CD14-positive monocyte (primary cell): ENCODE data around the gene PPIB. TPM values are rescaled to one million over a fixed set of nuclear protein-coding genes. Genes with fewer than 3 reads are reported as not detected.

ENCODE experiments used
- DNase-seq, 3 donors: peaks; one replicate each; pipeline ENCODE4 v3.0.0-alpha.2; 2011 to 2022
- H2AFZ ChIP-seq: 2 replicates; pipeline ENCODE4 v1.6.0; 2012; ENCODE audit warnings: mild to moderate bottlenecking, low read depth, low read length, inconsistent platforms; ENCODE audit not compliant: insufficient read depth, poor library complexity, severe bottlenecking
- H3K27ac ChIP-seq, 2 donors: 1 replicate in 1 of 2; 2 replicates in 1 of 2; pipeline ENCODE4 v1.5.1; 2012 to 2013; ENCODE audit warnings: low read length in 2 of 2, control low read depth in 1 of 2, inconsistent platforms in 1 of 2, low read depth in 1 of 2, mild to moderate bottlenecking in 1 of 2
- H3K27me3 ChIP-seq, 2 donors: one replicate each; pipeline versions ENCODE4 v1.6.0 to v1.6.1; 2011 to 2013; ENCODE audit warnings: low read length in 2 of 2; ENCODE audit not compliant: control insufficient read depth in 2 of 2, insufficient read depth in 2 of 2
- H3K36me3 ChIP-seq, 2 donors: replicated peaks in 1 of 2; 1 replicate in 1 of 2; 2 replicates in 1 of 2; pipeline versions ENCODE4 v1.5.1 to v1.6.1; 2012 to 2013; ENCODE audit warnings: low read length in 2 of 2, control low read depth in 1 of 2, inconsistent platforms in 1 of 2, mild to moderate bottlenecking in 1 of 2; ENCODE audit not compliant: insufficient read depth in 2 of 2, control insufficient read depth in 1 of 2
- H3K4me1 ChIP-seq, 2 donors: 1 replicate in 1 of 2; 2 replicates in 1 of 2; pipeline versions ENCODE4 v1.5.1 to v1.6.1; 2012 to 2013; ENCODE audit warnings: low read length in 2 of 2, control low read depth in 1 of 2, inconsistent platforms in 1 of 2, mild to moderate bottlenecking in 1 of 2, moderate library complexity in 1 of 2; ENCODE audit not compliant: insufficient read depth in 2 of 2, control insufficient read depth in 1 of 2
- H3K4me2 ChIP-seq: replicated peaks from 2 replicates; pipeline ENCODE3; 2012; ENCODE audit warnings: low read length, moderate library complexity, mild to moderate bottlenecking; ENCODE audit not compliant: poor library complexity, severe bottlenecking; ENCODE audit errors: extremely low read depth
- H3K4me3 ChIP-seq, 3 experiments: fragments of 200-600 bp in 1 of 3; sonication (generic) in 1 of 3; replicated peaks in 1 of 3; 1 replicate in 2 of 3; 2 replicates in 1 of 3; pipeline ENCODE4 v1.5.1; 2011 to 2013; ENCODE audit warnings: low read length in 3 of 3, mild to moderate bottlenecking in 3 of 3, control low read depth in 2 of 3, low read depth in 2 of 3, inconsistent platforms in 1 of 3, moderate library complexity in 1 of 3
- H3K79me2 ChIP-seq: 2 replicates; pipeline ENCODE4 v1.6.0; 2012; ENCODE audit warnings: mild to moderate bottlenecking, control low read depth, inconsistent platforms, low read length, moderate library complexity; ENCODE audit not compliant: insufficient read depth
- H3K9ac ChIP-seq: 2 replicates; pipeline ENCODE4 v1.6.0; 2017; ENCODE audit warnings: low read length, mild to moderate bottlenecking; ENCODE audit not compliant: insufficient read depth, poor library complexity, severe bottlenecking
- H3K9me3 ChIP-seq, 2 donors: replicated peaks in 1 of 2; 1 replicate in 1 of 2; 2 replicates in 1 of 2; pipeline versions ENCODE4 v1.5.1 to v1.6.1; 2012 to 2013; ENCODE audit warnings: low read length in 2 of 2, control low read depth in 1 of 2; ENCODE audit not compliant: control insufficient read depth in 1 of 2, insufficient read depth in 1 of 2
- H4K20me1 ChIP-seq: 2 replicates; pipeline ENCODE4 v1.6.0; 2012; ENCODE audit warnings: mild to moderate bottlenecking, low read length, control low read depth, moderate library complexity; ENCODE audit not compliant: insufficient read depth
- H3K27ac Mint-ChIP-seq, 7 donors: one replicate each; pipeline ENCODE4 v1.8.0; 2020; ENCODE audit warnings: mild to moderate bottlenecking in 7 of 7, mixed read lengths in 7 of 7, moderate library complexity in 6 of 7, inconsistent platforms in 2 of 7
- H3K27me3 Mint-ChIP-seq, 3 donors: one replicate each; pipeline ENCODE4 v1.8.0; 2021 to 2022; ENCODE audit warnings: low read depth in 3 of 3, mild to moderate bottlenecking in 3 of 3, mixed read lengths in 3 of 3, moderate library complexity in 3 of 3, inconsistent platforms in 1 of 3
- H3K36me3 Mint-ChIP-seq, 2 donors: one replicate each; pipeline ENCODE4 v1.8.0; 2020; ENCODE audit warnings: mixed read lengths in 2 of 2, inconsistent platforms in 1 of 2, mild to moderate bottlenecking in 1 of 2
- H3K4me1 Mint-ChIP-seq: one replicate; pipeline ENCODE4 v1.8.0; 2020; ENCODE audit warnings: mild to moderate bottlenecking, mixed read lengths
- H3K4me3 Mint-ChIP-seq, 2 donors: one replicate each; pipeline ENCODE4 v1.8.0; 2020; ENCODE audit warnings: mild to moderate bottlenecking in 2 of 2, mixed read lengths in 2 of 2, moderate library complexity in 1 of 2
- H3K9me3 Mint-ChIP-seq, 7 donors: one replicate each; pipeline ENCODE4 v1.8.0; 2020 to 2022; ENCODE audit warnings: mixed read lengths in 7 of 7, mild to moderate bottlenecking in 6 of 7, moderate library complexity in 6 of 7, inconsistent platforms in 2 of 7
- CTCF ChIP-seq: fragments of 200-600 bp; IDR thresholded peaks from one replicate; pipeline ENCODE4 v1.8.0; 2022; ENCODE audit warnings: antibody characterized with exemption, mild to moderate bottlenecking
- WGBS: methylation state at CpG from one replicate; pipeline ENCODE4 v1.1.5; 2013; ENCODE audit warnings: missing lambda C conversion rate; ENCODE audit not compliant: insufficient coverage; 5-methylcytosine and 5-hydroxymethylcytosine counted together
- intact Hi-C, 2 donors: fragments of 100-400 bp; cut with micrococcal nuclease; formaldehyde crosslinking; loops; one replicate each; pipeline versions ENCODE4 v1.15.0 to v1.15.1; 2023
- polyA plus RNA-seq, 3 donors: library from polyadenylated mRNA; depleted of rRNA in 1 of 3; unstranded in 2 of 3; stranded (reverse) in 1 of 3; fragments of 300-500 nt in 2 of 3; fragments of >200 nt in 1 of 3; fragmentation: Illumina TruSeq in 2 of 3; gene quantifications; 1 replicate in 2 of 3; 2 replicates in 1 of 3; pipeline ENCODE4 v1.2.3, GENCODE V29; 2012 to 2021

The PPIB gene
- polyA plus RNA-seq, 3 donors: 224 to 532 (median 520) TPM

GRCh38 chr15:64112073-64112772 lies 50.6 kb downstream of the PPIB start:
- DNase-seq: no peak
- Histone ChIP-seq H4K20me1 (peaks cover 92% of the 10 kb centered on the region), H3K9me3 (no peaks in the 10 kb centered on the region), H3K79me2 (peaks cover 98% of the 10 kb centered on the region), H3K4me3 (peak overlapping the region in 1 of 3 experiments; percentile 44), H3K36me3 (peaks cover 34 to 45% of the 10 kb centered on the region in 2 donors), H3K4me2 (peak overlapping the region; percentile 57), H3K27me3 (no peaks in the 10 kb centered on the region), H3K9ac (peak overlapping the region; percentile 12), H3K27ac (peak overlapping the region; percentile 62 to 90), H2AFZ (no peak overlapping the region), H3K4me1 (peaks cover 44 to 52% of the 10 kb centered on the region in 2 donors)
- no peaks in the 10 kb centered on the region for H3K27me3 Mint-ChIP-seq
- 100% methylated on average over 3 of the region's 4 CpGs for WGBS
- peaks cover 60% of the 10 kb centered on the region for H3K4me1 Mint-ChIP-seq
- peak overlapping the region; percentile 81 to 94 (median 90) for H3K27ac Mint-ChIP-seq
- no peaks in the 10 kb centered on the region for H3K9me3 Mint-ChIP-seq
- TF ChIP-seq CTCF: no peak
- H3K36me3 Mint-ChIP-seq: peaks cover 32 to 37% of the 10 kb centered on the region in 2 donors
- H3K4me3 Mint-ChIP-seq: peak overlapping the region in 1 of 2 donors; percentile 75
- intact Hi-C loops: loop anchor here in 1 of 2 donors (2.0 kb wide), 1 partner anchor 15 kb away; no protein-coding TSS in a partner anchor

GRCh38 chr15:64111679-64112050 lies 51.2 kb downstream of the PPIB start:
- Histone ChIP-seq H3K4me2 (peak overlapping the region; percentile 57), H2AFZ (no peak overlapping the region), H4K20me1 (peaks cover 94% of the 10 kb centered on the region), H3K4me3 (no peak overlapping the region), H3K27me3 (no peaks in the 10 kb centered on the region), H3K9me3 (no peaks in the 10 kb centered on the region), H3K27ac (peak overlapping the region in 1 of 2 donors; percentile 90), H3K36me3 (peaks cover 29 to 42% of the 10 kb centered on the region in 2 donors), H3K9ac (peak overlapping the region; percentile 4), H3K79me2 (peaks cover 99% of the 10 kb centered on the region), H3K4me1 (peaks cover 46 to 56% of the 10 kb centered on the region in 2 donors)
- Mint-ChIP-seq H3K27me3 (no peaks in the 10 kb centered on the region), H3K36me3 (peaks cover 26 to 31% of the 10 kb centered on the region in 2 donors), H3K9me3 (no peaks in the 10 kb centered on the region), H3K27ac (peak overlapping the region; percentile 48 to 94 (median 89)), H3K4me1 (peaks cover 66% of the 10 kb centered on the region), H3K4me3 (no peak overlapping the region)
- 95% methylated on average over 3 of the region's 3 CpGs for whole genome bisulfite sequencing
- no peak for DNase-seq
- TF ChIP-seq CTCF: no peak
- intact Hi-C loops: loop anchor here in 1 of 2 donors (2.0 kb wide), 1 partner anchor 15 kb away; no protein-coding TSS in a partner anchor
